ENCODE results near the gene SLC6A20.

GRCh38 chr3:45841420-45841756, 45.1 kb upstream of the SLC6A20 start:
- TF ChIP-seq POLR2A (IDR thresholded peaks at IDR 0.05; ENCODE audit: low read length) = no peak
- TF ChIP-seq GATA1 (IDR thresholded peaks at IDR 0.05; ENCODE audit: low read depth, low read length) = no peak
